Activated CD4-positive, alpha-beta memory T cell treated with anti-CD3 and anti-CD28 coated beads, Interleukin-2, amount 10 ng/mL, durations not matched to agents 7 days and 5 days (primary cell): ENCODE data around the gene KAZN. TPM values are rescaled to one million over a fixed set of nuclear protein-coding genes. Genes with fewer than 3 reads are reported as not detected.
"Not testable (repeated sequence)": the region's sequence is repeated elsewhere in the genome, so short reads cannot be mapped to it uniquely, and the experiment has no call there.

Experiments
- CTCF ChIA-PET: fragments of 350-600 bp; sonication (Branson Sonifier 250); formaldehyde crosslinking; loops from one replicate; lab custom pipeline; 2021; ENCODE audit warnings: antibody characterized with exemption, inconsistent platforms; lab: Charles Lee
- POLR2A ChIA-PET: fragments of 350-600 bp; sonication (Branson Sonifier 250); formaldehyde crosslinking; loops from one replicate; lab custom pipeline; 2021; ENCODE audit warnings: antibody characterized with exemption; lab: Charles Lee
- DNase-seq: peaks from one replicate; pipeline ENCODE4 v3.0.0-alpha.2; 2020
- H3K27ac Mint-ChIP-seq: one replicate; pipeline ENCODE4 v1.8.0; 2021; ENCODE audit warnings: mild to moderate bottlenecking, mixed read lengths
- H3K27me3 Mint-ChIP-seq: one replicate; pipeline ENCODE4 v1.8.0; 2021; ENCODE audit warnings: mixed read lengths
- H3K36me3 Mint-ChIP-seq: one replicate; pipeline ENCODE4 v1.8.0; 2021; ENCODE audit warnings: low read depth, mixed read lengths
- H3K4me1 Mint-ChIP-seq: one replicate; pipeline ENCODE4 v1.8.0; 2021; ENCODE audit warnings: mixed read lengths
- H3K4me3 Mint-ChIP-seq: one replicate; pipeline ENCODE4 v1.8.0; 2021; ENCODE audit warnings: mild to moderate bottlenecking, mixed read lengths
- H3K9me3 Mint-ChIP-seq: one replicate; pipeline ENCODE4 v1.8.0; 2021; ENCODE audit warnings: mixed read lengths
- total RNA-seq, 2 experiments: library from RNA; stranded (reverse); gene quantifications; one replicate each; pipeline ENCODE4 v1.2.3, GENCODE V29; 2021

Gene KAZN
- total RNA-seq, 2 experiments from 2014 or later = 0.30 to 0.43 TPM

DNA sequence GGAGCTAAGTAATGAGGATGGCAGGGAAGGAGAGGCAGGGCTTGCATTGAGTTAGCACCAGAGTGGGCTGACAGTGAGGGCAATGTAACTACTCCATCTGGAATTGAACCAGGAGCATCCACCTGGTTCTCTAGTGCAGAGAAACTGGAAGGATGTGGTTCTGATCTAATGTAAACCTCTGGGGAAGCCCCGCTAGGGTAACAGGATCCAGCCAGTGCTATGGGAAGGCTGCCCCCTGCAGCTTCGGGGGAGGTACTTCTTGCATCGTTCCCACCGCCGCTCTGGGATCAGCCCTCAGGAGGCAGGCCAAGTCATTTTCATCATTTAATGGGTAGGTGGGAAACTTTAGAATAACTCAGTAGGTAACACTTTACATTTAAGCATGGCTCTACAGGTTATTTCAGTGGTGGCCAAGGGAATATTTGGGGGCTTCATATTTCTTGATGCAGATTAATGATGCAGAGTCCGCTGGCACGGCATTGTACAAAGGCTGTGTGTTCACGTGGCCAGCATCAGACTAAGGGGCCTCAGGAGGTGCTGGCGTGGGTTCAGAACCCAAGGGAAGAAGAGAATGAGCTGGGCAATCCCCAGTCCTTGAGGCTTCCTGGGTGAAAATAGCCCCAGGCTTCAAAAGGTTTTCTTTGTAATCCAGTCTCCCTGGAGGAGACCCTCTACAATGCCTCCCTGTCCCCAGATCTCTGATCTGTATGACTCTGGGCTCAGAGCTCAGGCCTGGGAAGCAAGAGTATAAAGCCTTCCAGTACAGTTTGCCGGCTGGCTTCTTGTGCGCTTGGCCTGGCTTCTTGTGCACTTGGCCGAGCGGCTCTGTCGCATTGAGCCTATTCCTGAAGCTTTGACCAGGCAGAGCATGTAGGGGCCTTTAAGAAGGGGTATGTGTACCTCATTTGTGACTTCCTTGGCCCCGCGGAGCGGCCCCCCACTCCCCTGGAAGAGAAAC lies 26.4 kb upstream of the KAZN start:
- H3K4me1 Mint-ChIP-seq = no peaks in the 10 kb centered on the region
- CTCF ChIA-PET = no interaction called here
- no peak for DNase-seq
- no peaks in the 10 kb centered on the region for H3K9me3 Mint-ChIP-seq
- POLR2A ChIA-PET = no interaction called here
- no peak overlapping the region for H3K4me3 Mint-ChIP-seq
- H3K27ac Mint-ChIP-seq = no peak overlapping the region
- no peaks in the 10 kb centered on the region for H3K27me3 Mint-ChIP-seq
- no peaks in the 10 kb centered on the region for H3K36me3 Mint-ChIP-seq

DNA sequence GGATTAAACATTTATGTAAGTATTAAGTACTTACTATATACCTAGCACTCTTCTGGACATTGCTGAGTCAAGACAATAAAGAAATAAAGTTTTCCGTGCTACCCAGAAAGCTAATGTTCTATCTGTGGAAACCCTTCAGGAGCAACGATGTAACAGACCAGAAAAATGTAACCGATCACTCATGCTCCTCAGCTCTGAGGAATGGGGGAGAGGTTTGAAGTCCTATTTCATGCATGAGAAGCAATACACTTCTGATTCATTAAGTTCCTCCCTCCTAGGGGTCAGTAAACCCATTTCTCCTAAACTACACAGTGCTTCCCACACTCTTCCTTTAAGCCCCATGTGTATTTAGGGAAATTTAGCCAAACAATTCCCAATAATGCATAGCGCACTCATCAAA lies 25.6 kb upstream of the KAZN start:
- no peak for DNase-seq
- Mint-ChIP-seq H3K4me1 (no peaks in the 10 kb centered on the region), H3K27ac (no peak overlapping the region), H3K9me3 (no peaks in the 10 kb centered on the region), H3K36me3 (no peaks in the 10 kb centered on the region), H3K4me3 (no peak overlapping the region), H3K27me3 (no peaks in the 10 kb centered on the region)
- CTCF ChIA-PET = no interaction called here
- POLR2A ChIA-PET = no interaction called here

DNA sequence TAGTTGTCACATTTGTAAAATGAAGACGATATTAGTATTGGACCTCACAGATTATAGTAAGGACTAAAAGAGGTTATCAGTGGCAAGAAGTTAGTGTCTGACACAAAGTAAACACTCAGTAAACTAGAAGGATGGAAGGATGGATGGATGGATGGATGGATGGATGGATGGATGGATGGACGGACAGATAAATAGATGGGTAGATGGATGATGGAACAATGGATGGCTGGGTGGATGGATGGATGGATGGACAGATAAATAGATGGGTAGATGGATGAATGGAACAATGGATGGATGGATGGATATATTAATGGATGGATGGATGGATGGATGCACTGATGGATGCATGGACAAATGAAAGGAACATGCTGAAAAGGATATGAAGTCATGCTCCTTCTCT lies 22.3 kb upstream of the KAZN start:
- H3K4me3 Mint-ChIP-seq = no peak overlapping the region
- H3K27me3 Mint-ChIP-seq = no peaks in the 10 kb centered on the region
- H3K27ac Mint-ChIP-seq = no peak overlapping the region
- peaks cover 2% of the 10 kb centered on the region for H3K9me3 Mint-ChIP-seq
- CTCF ChIA-PET = no interaction called here
- no peaks in the 10 kb centered on the region for H3K36me3 Mint-ChIP-seq
- no peak for DNase-seq
- POLR2A ChIA-PET = no interaction called here
- H3K4me1 Mint-ChIP-seq = no peaks in the 10 kb centered on the region

DNA sequence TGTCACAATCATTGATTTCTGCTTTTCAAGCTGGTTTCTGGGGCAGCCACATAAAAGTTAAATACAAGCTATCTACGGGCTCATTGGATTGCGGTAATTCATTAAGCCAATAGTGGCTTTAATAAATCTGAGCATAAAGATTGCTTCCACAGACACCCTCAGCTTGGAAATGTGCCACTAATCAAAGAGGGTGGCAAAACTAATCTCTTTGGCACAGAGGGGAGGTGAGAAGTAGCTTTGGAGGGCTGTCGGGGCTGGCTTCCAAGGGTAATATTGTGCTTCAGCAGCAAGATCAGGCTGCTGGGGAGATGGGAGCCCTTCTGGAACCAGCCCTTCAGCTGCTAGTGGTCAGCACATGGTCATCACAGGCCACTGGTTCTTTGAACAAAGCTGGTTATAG lies 21.2 kb upstream of the KAZN start:
- no peak overlapping the region for H3K4me3 Mint-ChIP-seq
- no peak overlapping the region for H3K27ac Mint-ChIP-seq
- H3K27me3 Mint-ChIP-seq = no peaks in the 10 kb centered on the region
- H3K9me3 Mint-ChIP-seq = peaks cover 4% of the 10 kb centered on the region
- H3K4me1 Mint-ChIP-seq = no peaks in the 10 kb centered on the region
- DNase-seq = no peak
- ChIA-PET POLR2A (no interaction called here), CTCF (no interaction called here)
- H3K36me3 Mint-ChIP-seq = no peaks in the 10 kb centered on the region

DNA sequence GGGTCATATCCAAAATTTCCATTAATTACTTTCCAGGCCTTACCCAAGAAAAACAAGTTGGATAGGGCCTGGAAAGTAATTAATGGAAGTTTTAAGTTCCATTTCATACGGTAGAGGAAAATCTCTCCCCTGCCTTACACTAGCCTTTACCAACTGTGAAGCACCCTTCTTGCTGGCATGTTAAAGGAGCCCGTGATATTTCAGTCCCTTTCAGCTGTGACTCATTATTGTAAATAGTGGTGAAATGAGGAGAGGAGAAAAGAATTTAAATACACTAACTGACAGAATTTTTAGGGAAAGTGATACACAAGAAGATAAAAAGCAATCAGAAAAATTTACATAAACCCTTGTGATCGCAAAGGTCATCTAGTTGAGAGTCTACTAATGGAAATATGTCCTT lies 20.3 kb upstream of the KAZN start:
- POLR2A ChIA-PET = no interaction called here
- Mint-ChIP-seq H3K27me3 (no peaks in the 10 kb centered on the region), H3K36me3 (no peaks in the 10 kb centered on the region), H3K4me3 (no peak overlapping the region), H3K27ac (no peak overlapping the region), H3K9me3 (peaks cover 4% of the 10 kb centered on the region), H3K4me1 (no peaks in the 10 kb centered on the region)
- DNase-seq = no peak
- CTCF ChIA-PET = no interaction called here

DNA sequence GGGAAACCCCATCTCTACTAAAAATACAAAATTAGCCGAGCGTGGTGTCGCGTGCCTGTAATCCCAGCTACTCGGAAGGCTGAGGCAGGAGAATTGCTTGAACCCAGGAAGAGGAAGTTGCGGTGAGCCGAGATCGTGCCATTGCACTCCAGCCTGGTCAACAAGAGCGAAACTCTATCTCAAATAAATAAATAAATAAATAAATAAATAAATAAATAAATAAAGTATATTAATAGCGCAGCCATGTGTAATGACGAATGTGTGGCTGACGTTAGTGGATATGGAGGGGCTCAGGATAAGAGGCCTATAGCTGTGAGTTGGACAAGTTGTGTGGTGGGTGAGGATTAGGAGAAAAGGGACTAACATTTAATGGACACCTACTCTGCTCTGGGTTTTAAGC lies 18.2 kb upstream of the KAZN start:
- H3K27me3 Mint-ChIP-seq, H3K27ac Mint-ChIP-seq, DNase-seq, POLR2A ChIA-PET, H3K36me3 Mint-ChIP-seq, H3K9me3 Mint-ChIP-seq, H3K4me1 Mint-ChIP-seq, H3K4me3 Mint-ChIP-seq, CTCF ChIA-PET: not testable (repeated sequence)

DNA sequence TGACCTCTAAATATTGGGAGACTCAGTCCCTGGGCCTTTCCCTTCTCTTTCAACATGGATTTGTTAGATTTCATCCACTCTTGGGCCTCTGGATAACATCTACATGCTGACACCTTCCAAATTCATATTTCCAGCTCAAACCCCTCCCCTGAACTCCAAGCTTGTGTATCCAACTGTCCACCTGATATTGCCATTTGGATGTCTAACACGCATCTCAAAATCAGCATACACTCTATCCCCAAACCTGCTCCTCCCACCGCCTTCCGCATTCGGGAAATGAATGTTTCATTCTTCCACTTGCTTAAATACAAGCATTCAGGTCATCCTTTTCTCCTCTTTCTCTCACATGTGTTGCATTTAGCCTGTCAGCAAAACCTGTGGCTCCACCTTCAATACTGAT lies 17.5 kb upstream of the KAZN start:
- Mint-ChIP-seq H3K36me3 (no peaks in the 10 kb centered on the region), H3K4me1 (no peaks in the 10 kb centered on the region), H3K9me3 (peaks cover 4% of the 10 kb centered on the region), H3K27ac (no peak overlapping the region), H3K27me3 (no peaks in the 10 kb centered on the region), H3K4me3 (no peak overlapping the region)
- CTCF ChIA-PET = no interaction called here
- no peak for DNase-seq
- POLR2A ChIA-PET = no interaction called here

DNA sequence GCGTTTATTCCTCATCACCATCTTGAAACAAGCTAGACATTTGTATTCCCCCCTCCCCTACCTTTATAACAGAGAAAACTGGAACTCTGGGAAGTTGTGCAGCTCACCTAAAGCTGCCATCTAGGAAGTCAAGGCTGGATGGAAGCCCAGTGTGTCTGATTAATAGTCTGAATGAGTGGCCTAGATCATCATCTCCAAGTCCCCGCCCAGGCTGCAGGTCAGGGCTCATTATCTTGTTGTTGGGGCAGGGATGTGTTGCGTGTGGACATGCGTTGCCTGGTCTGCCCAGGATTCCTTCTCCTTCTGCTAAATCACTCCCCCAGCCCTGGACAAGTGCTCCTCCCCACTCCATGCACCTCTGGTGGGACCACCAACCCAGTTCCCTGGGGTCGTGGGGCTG lies 14.7 kb upstream of the KAZN start:
- no peaks in the 10 kb centered on the region for H3K4me1 Mint-ChIP-seq
- H3K36me3 Mint-ChIP-seq = no peaks in the 10 kb centered on the region
- no peak overlapping the region for H3K4me3 Mint-ChIP-seq
- H3K27me3 Mint-ChIP-seq = no peaks in the 10 kb centered on the region
- POLR2A ChIA-PET = no interaction called here
- no peak for DNase-seq
- peaks cover 4% of the 10 kb centered on the region for H3K9me3 Mint-ChIP-seq
- CTCF ChIA-PET = no interaction called here
- no peak overlapping the region for H3K27ac Mint-ChIP-seq

DNA sequence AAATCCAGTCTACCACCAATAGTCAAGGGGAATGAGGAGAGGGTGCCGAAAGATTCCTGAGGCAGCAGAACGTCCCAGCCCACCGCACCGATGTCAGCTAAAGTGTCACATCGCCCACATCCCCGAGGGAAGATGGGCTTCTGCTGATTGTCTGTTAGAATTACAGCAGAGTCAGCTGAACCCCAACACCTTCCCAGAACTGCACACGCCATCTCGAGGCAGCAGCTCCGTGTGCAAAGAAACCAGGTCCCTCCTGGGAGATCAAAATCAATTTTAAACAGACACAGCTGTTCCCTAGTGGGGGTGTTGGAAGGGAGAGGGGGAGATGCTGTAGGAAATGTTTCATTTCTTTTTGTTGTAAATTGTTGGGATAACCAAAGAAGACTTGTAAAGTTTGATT lies 12.8 kb upstream of the KAZN start:
- Mint-ChIP-seq H3K4me3 (no peak overlapping the region), H3K27me3 (no peaks in the 10 kb centered on the region), H3K4me1 (no peaks in the 10 kb centered on the region), H3K27ac (no peak overlapping the region), H3K9me3 (peaks cover 2% of the 10 kb centered on the region), H3K36me3 (no peaks in the 10 kb centered on the region)
- ChIA-PET CTCF (no interaction called here), POLR2A (no interaction called here)
- DNase-seq = no peak

DNA sequence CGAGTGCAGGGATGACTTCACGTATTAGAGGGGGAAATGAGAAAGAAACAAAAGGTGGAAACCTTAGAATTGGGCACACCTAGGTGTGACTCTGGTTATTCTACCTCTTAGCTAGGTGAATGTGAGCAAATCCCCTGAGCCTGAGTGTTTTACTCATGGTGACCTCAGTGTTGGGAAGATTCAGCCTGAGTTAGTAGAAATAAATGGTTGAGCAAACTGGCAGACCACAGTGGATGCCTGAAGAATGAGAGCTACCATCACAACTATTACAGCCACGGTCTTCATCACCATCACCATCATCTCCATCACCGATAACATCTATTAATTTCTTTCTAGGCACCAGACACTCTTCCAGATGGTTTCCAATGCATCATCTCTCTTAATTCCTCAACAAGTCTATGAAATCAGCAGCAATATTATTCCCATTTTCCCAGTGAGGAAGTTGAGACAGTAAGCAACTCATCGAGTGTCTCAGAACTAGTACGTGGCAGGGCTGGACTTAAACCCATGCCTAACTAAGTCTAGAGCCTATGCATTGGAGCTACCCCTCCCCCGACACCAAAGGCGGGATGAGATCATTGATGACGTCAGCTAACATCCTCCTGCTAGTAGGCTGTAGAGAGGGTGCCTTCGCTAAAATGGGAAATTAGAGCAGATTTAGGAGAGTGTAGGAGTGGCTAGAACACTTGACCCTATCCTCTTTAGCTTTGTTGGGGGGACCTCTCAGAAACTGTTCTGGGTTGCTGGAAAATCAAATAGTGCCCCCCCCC lies 7.9 kb upstream of the KAZN start:
- ChIA-PET CTCF (no interaction called here), POLR2A (no interaction called here)
- H3K4me1 Mint-ChIP-seq = no peaks in the 10 kb centered on the region

DNA sequence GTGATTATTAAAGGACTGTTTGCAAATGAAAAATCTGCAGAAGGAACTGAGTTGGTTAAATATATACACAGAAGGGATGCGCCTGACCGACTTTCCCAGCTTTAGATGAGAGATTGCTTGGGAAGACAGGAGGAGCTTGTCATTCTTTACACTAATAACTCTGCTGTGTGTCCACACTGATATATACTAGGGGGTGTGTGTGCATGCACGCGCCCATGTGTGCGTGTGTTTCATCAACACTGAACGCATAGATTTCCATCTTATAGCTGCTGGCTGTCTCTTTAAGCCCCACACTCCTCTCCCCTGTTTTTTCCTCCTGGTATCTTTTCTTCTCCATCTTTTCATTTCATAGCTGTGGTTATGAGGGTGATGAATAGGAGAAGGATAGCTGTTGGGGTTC lies 6.9 kb upstream of the KAZN start:
- ChIA-PET POLR2A (no interaction called here), CTCF (no interaction called here)
- H3K4me3 Mint-ChIP-seq = no peak overlapping the region
- H3K4me1 Mint-ChIP-seq = no peaks in the 10 kb centered on the region
- H3K27ac Mint-ChIP-seq = no peak overlapping the region
- DNase-seq = no peak
- H3K27me3 Mint-ChIP-seq = peaks cover 3% of the 10 kb centered on the region
- H3K36me3 Mint-ChIP-seq = no peaks in the 10 kb centered on the region
- no peaks in the 10 kb centered on the region for H3K9me3 Mint-ChIP-seq

More for the DNA sequence above, 7.9 kb upstream of the KAZN start:
- Mint-ChIP-seq H3K36me3 (no peaks in the 10 kb centered on the region), H3K27ac (no peak overlapping the region), H3K27me3 (no peaks in the 10 kb centered on the region), H3K9me3 (no peaks in the 10 kb centered on the region), H3K4me3 (no peak overlapping the region)
- DNase-seq = no peak

DNA sequence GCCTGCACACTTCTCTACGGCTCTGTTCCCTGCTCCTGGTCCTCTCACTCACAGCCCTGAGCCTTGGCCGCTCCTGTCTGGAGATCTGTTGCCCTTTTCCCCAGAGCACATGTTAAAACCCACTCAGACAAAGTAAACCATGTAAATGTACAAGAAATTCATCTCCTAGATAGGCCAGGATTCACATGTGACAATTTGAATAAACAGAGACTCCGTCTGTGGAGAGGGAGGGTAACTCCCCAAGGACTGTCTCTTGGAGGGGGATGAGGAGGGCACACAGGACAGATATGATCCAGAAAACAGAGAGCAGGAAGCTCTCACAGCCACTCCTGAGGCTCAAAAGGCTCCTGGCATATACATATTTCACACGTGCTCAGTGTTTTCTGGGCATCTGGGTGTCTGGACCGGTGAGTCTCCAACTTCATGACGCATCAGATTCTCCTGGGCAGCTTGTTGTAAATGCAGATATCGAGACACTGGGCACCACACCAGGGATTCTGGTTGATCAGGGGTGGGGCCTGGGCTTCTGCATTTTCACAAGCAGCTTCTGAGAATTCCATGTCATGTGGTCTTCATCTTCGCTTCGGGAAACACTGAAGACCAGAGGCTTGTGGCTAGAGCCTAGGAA lies 6.4 kb upstream of the KAZN start:
- Mint-ChIP-seq H3K27me3 (peaks cover 7% of the 10 kb centered on the region), H3K4me3 (no peak overlapping the region), H3K9me3 (no peaks in the 10 kb centered on the region), H3K36me3 (no peaks in the 10 kb centered on the region), H3K27ac (no peak overlapping the region), H3K4me1 (no peaks in the 10 kb centered on the region)
- DNase-seq = no peak
- CTCF ChIA-PET = no interaction called here
- POLR2A ChIA-PET = no interaction called here

DNA sequence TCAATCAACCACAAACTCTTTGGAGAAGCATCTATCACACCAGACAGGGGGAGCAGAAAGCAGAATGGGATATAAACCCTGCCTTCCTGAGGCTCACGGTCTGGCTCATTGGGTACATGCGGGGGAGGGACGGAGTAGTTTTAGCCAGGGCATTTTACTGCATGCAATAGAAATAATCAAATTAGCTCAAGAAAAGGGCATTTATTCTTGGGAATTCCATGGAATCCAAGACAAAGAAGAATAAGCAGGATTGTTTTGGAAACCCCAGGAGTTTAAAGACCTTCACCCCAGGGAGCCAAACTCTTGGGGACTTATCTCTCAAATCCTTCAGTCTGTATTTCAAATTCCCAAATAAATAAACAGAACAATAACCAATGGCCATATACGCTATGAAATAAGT lies 5.2 kb upstream of the KAZN start:
- H3K4me1 Mint-ChIP-seq = no peaks in the 10 kb centered on the region
- POLR2A ChIA-PET = no interaction called here

More for the DNA sequence above, 5.2 kb upstream of the KAZN start:
- DNase-seq = no peak
- Mint-ChIP-seq H3K9me3 (no peaks in the 10 kb centered on the region), H3K27ac (no peak overlapping the region), H3K36me3 (no peaks in the 10 kb centered on the region), H3K27me3 (peaks cover 16% of the 10 kb centered on the region), H3K4me3 (no peak overlapping the region)
- CTCF ChIA-PET = no interaction called here
